Measurements from ENCODE around the gene LRRC37A3.
"Not testable (repeated sequence)": the region's sequence is repeated elsewhere in the genome, so short reads cannot be mapped to it uniquely, and the experiment has no call there.

GRCh38 chr17:64965256-64965872 lies 46.1 kb upstream of the LRRC37A3 start:
- not testable (repeated sequence) for TF ChIP-seq CTCF (IDR thresholded peaks at IDR 0.05; ENCODE audit: insufficient read depth, low read depth, low read length); EZH2 (IDR thresholded peaks at IDR 0.05; ENCODE audit: insufficient read depth, low read length)

Measured in astrocyte (in vitro differentiated cells and primary cell).